Pons (tissue), 1 donor: ENCODE measurements around the gene H2BK1.

ENCODE experiments used
- DNase-seq: peaks from one replicate; pipeline ENCODE4 v3.0.0-alpha.2; 2016; ENCODE audit warnings: low spot score

Gene H2BK1

GRCh38 chr7:151201751-151202150 lies 8.5 kb downstream of the H2BK1 start:
- no peak for DNase-seq

- DNase-seq, result no peak
Observed at GRCh38 chr7:151201344-151201743, 8.9 kb downstream of the H2BK1 start.

- DNase-seq, result no peak
Observed at GRCh38 chr7:151198945-151199848, 11.1 kb downstream of the H2BK1 start.

GRCh38 chr7:151197932-151198331 lies 12.4 kb downstream of the H2BK1 start:
- DNase-seq, result no peak

- DNase-seq, result no peak
Observed at GRCh38 chr7:151195616-151196450, 14.5 kb downstream of the H2BK1 start.

GRCh38 chr7:151194188-151194587 lies 16.1 kb downstream of the H2BK1 start:
- no peak for DNase-seq

GRCh38 chr7:151193203-151193978 lies 16.9 kb downstream of the H2BK1 start:
- DNase-seq, result no peak

GRCh38 chr7:151192002-151192539 lies 18.2 kb downstream of the H2BK1 start:
- DNase-seq, result no peak

- DNase-seq, result no peak
Observed at GRCh38 chr7:151191544-151191943, 18.7 kb downstream of the H2BK1 start.

- no peak for DNase-seq
Observed at GRCh38 chr7:151189038-151189437, 21.2 kb downstream of the H2BK1 start.

GRCh38 chr7:151188252-151188542 lies 22.1 kb downstream of the H2BK1 start:
- no peak for DNase-seq

- no peak for DNase-seq
Observed at GRCh38 chr7:151187409-151188251, 22.7 kb downstream of the H2BK1 start.

GRCh38 chr7:151186640-151187408 lies 23.5 kb downstream of the H2BK1 start, which contains the start of gene ASB10:
Gene ASB10, minus strand, starts transcription at chr7:151187250. Its CDS starts 120 bp downstream, at chr7:151187130.
- no peak for DNase-seq

- DNase-seq, result no peak
Observed at GRCh38 chr7:151185762-151186639, 24.3 kb downstream of the H2BK1 start.

- no peak for DNase-seq
Observed at GRCh38 chr7:151181011-151181431, 29.3 kb downstream of the H2BK1 start.

- DNase-seq, result no peak
Observed at GRCh38 chr7:151179946-151180345, 30.3 kb downstream of the H2BK1 start.

GRCh38 chr7:151179287-151179860 lies 30.9 kb downstream of the H2BK1 start:
- no peak for DNase-seq

- no peak for DNase-seq
Observed at GRCh38 chr7:151178831-151179230, 31.5 kb downstream of the H2BK1 start.

- peak; percentile 23 for DNase-seq
Observed at GRCh38 chr7:151178236-151178635, 32.1 kb downstream of the H2BK1 start.
